HG02798 (cell line): ENCODE results near the gene CLDN9.

Source experiments
- ATAC-seq: cut with Tn5 transposase; IDR thresholded peaks from one replicate; pipeline ENCODE4 v1.9.1; 2021; ENCODE audit warnings: mild to moderate bottlenecking; ENCODE audit not compliant: unreplicated experiment, poor library complexity

The CLDN9 gene

GRCh38 chr16:2991566-2992261 is 21.0 kb upstream of the CLDN9 start:
- no peak for ATAC-seq

GRCh38 chr16:2992383-2993081 is 20.2 kb upstream of the CLDN9 start:
- ATAC-seq = no peak

GRCh38 chr16:2996298-2996697 is 16.4 kb upstream of the CLDN9 start:
- no peak for ATAC-seq

GRCh38 chr16:2999929-3000328 is 12.8 kb upstream of the CLDN9 start:
- no peak for ATAC-seq

- no peak for ATAC-seq
Measured at GRCh38 chr16:3000540-3000939, 12.2 kb upstream of the CLDN9 start.

GRCh38 chr16:3001316-3001715 is 11.4 kb upstream of the CLDN9 start:
- ATAC-seq = no peak

GRCh38 chr16:3003582-3004270 is 9.0 kb upstream of the CLDN9 start:
- ATAC-seq = peak; percentile 98

GRCh38 chr16:3004319-3004718 is 8.4 kb upstream of the CLDN9 start:
- ATAC-seq = no peak

GRCh38 chr16:3004781-3005284 is 7.9 kb upstream of the CLDN9 start:
- ATAC-seq = no peak

- ATAC-seq = no peak
Measured at GRCh38 chr16:3007059-3007956, 5.4 kb upstream of the CLDN9 start.

- no peak for ATAC-seq
Measured at GRCh38 chr16:3007957-3008689, 4.6 kb upstream of the CLDN9 start.

- no peak for ATAC-seq
Measured at GRCh38 chr16:3008690-3009037, 4.1 kb upstream of the CLDN9 start.

- no peak for ATAC-seq
Measured at GRCh38 chr16:3009568-3010390, 2.9 kb upstream of the CLDN9 start.

GRCh38 chr16:3010510-3010909 is 2.2 kb upstream of the CLDN9 start:
- ATAC-seq = no peak

GRCh38 chr16:3012246-3012645 is 477 bp upstream of the CLDN9 start:
- no peak for ATAC-seq

- no peak for ATAC-seq
Measured at GRCh38 chr16:3013491-3013951, 798 bp downstream of the CLDN9 start.

GRCh38 chr16:3013998-3014690 is 1.4 kb downstream of the CLDN9 start:
- ATAC-seq = no peak

GRCh38 chr16:3014971-3015370 is 2.2 kb downstream of the CLDN9 start:
- ATAC-seq = no peak
